Immature natural killer cell (primary cell): ENCODE measurements around the gene CAPNS1. TPM values are rescaled to one million over a fixed set of nuclear protein-coding genes. Genes with fewer than 3 reads are reported as not detected.

Source experiments
- DNase-seq, 3 donors: peaks; one replicate each; pipeline ENCODE4 v3.0.0; 2022; ENCODE audit warnings: mixed read lengths in 1 of 3
- H3K27ac Mint-ChIP-seq, 6 donors: one replicate each; pipeline ENCODE4 v1.8.0; 2020; ENCODE audit warnings: mixed read lengths in 6 of 6, mild to moderate bottlenecking in 5 of 6, inconsistent platforms in 4 of 6, moderate library complexity in 3 of 6
- H3K27me3 Mint-ChIP-seq, 3 donors: one replicate each; pipeline ENCODE4 v1.8.0; 2020 to 2021; ENCODE audit warnings: low read depth in 3 of 3, mild to moderate bottlenecking in 3 of 3, mixed read lengths in 3 of 3, moderate library complexity in 3 of 3, inconsistent platforms in 1 of 3
- H3K36me3 Mint-ChIP-seq, 3 donors: one replicate each; pipeline ENCODE4 v1.8.0; 2020; ENCODE audit warnings: mixed read lengths in 3 of 3, inconsistent platforms in 2 of 3, mild to moderate bottlenecking in 2 of 3
- H3K4me1 Mint-ChIP-seq, 2 donors: one replicate each; pipeline ENCODE4 v1.8.0; 2020; ENCODE audit warnings: inconsistent platforms in 2 of 2, mild to moderate bottlenecking in 2 of 2, mixed read lengths in 2 of 2, moderate library complexity in 1 of 2
- H3K4me3 Mint-ChIP-seq, 5 donors: one replicate each; pipeline ENCODE4 v1.8.0; 2020; ENCODE audit warnings: mild to moderate bottlenecking in 5 of 5, mixed read lengths in 5 of 5, inconsistent platforms in 3 of 5, moderate library complexity in 3 of 5
- H3K9me3 Mint-ChIP-seq, 6 donors: one replicate each; pipeline ENCODE4 v1.8.0; 2020; ENCODE audit warnings: mild to moderate bottlenecking in 6 of 6, mixed read lengths in 6 of 6, inconsistent platforms in 4 of 6, moderate library complexity in 3 of 6
- polyA plus RNA-seq, 3 donors: library from polyadenylated mRNA; unstranded; fragments of 300-500 nt; fragmentation: Illumina TruSeq; gene quantifications; one replicate each; pipeline ENCODE4 v1.2.3, GENCODE V29; 2021

The CAPNS1 gene
- polyA plus RNA-seq, 3 donors from 2014 or later, result 176 to 253 (median 225) TPM

GRCh38 chr19:36106991-36107390 is 32.9 kb upstream of the CAPNS1 start:
- H3K36me3 Mint-ChIP-seq, result peaks cover 0 to 3% (median 0%) of the 10 kb centered on the region in 3 donors

GRCh38 chr19:36108684-36109083 is 31.2 kb upstream of the CAPNS1 start:
- H3K4me3 Mint-ChIP-seq, result no peak overlapping the region

More at GRCh38 chr19:36106991-36107390, 32.9 kb upstream of the CAPNS1 start:
- H3K27ac Mint-ChIP-seq, result no peak overlapping the region
- no peak overlapping the region for H3K4me3 Mint-ChIP-seq
- no peak for DNase-seq
- H3K9me3 Mint-ChIP-seq, result no peaks in the 10 kb centered on the region
- H3K4me1 Mint-ChIP-seq, result no peaks in the 10 kb centered on the region
- no peaks in the 10 kb centered on the region for H3K27me3 Mint-ChIP-seq

GRCh38 chr19:36110487-36111199 is 29.2 kb upstream of the CAPNS1 start, which contains the start of gene OVOL3:
TSS of gene OVOL3 (plus strand) at chr19:36111143. CDS start at chr19:36111203, 60 bp downstream.
- no peak within 1 kb of the TSS for H3K27ac Mint-ChIP-seq
- H3K4me3 Mint-ChIP-seq, result peak within 1 kb of the TSS in 1 of 5 donors; percentile 26
- peaks cover 11 to 15% (median 15%) of the 10 kb centered on the region in 3 donors for H3K27me3 Mint-ChIP-seq
- H3K4me1 Mint-ChIP-seq, result peaks cover 26% of the 10 kb centered on the region in 2 donors
- H3K9me3 Mint-ChIP-seq, result peaks cover 0 to 4% (median 0%) of the 10 kb centered on the region in 6 donors
- H3K36me3 Mint-ChIP-seq, result peaks cover 0 to 4% (median 3%) of the 10 kb centered on the region in 3 donors
- DNase-seq, result no peak

More at GRCh38 chr19:36108684-36109083, 31.2 kb upstream of the CAPNS1 start:
- DNase-seq, result no peak
- Mint-ChIP-seq H3K27ac (no peak overlapping the region), H3K9me3 (no peaks in the 10 kb centered on the region), H3K27me3 (peaks cover 1 to 3% (median 2%) of the 10 kb centered on the region in 3 donors), H3K4me1 (peaks cover 10% of the 10 kb centered on the region in 2 donors), H3K36me3 (peaks cover 0 to 4% (median 3%) of the 10 kb centered on the region in 3 donors)

GRCh38 chr19:36111200-36111539 is 28.7 kb upstream of the CAPNS1 start:
- peaks cover 30 to 31% of the 10 kb centered on the region in 2 donors for H3K4me1 Mint-ChIP-seq
- H3K4me3 Mint-ChIP-seq, result no peak overlapping the region
- H3K27ac Mint-ChIP-seq, result no peak overlapping the region
- no peak for DNase-seq
- H3K36me3 Mint-ChIP-seq, result peaks cover 0 to 4% (median 3%) of the 10 kb centered on the region in 3 donors
- peaks cover 0 to 4% (median 0%) of the 10 kb centered on the region in 6 donors for H3K9me3 Mint-ChIP-seq
- peaks cover 11 to 20% (median 15%) of the 10 kb centered on the region in 3 donors for H3K27me3 Mint-ChIP-seq

GRCh38 chr19:36112678-36113077 is 27.2 kb upstream of the CAPNS1 start:
- Mint-ChIP-seq H3K27ac (peak overlapping the region in 4 of 6 donors; percentile 17 to 82 (median 80)), H3K27me3 (peaks cover 11 to 20% (median 15%) of the 10 kb centered on the region in 3 donors), H3K36me3 (peaks cover 0 to 4% (median 3%) of the 10 kb centered on the region in 3 donors), H3K4me1 (peaks cover 41% of the 10 kb centered on the region in 2 donors), H3K9me3 (peaks cover 0 to 4% (median 0%) of the 10 kb centered on the region in 6 donors), H3K4me3 (peak overlapping the region; percentile 59 to 88 (median 68))
- no peak for DNase-seq

- H3K36me3 Mint-ChIP-seq, result peaks cover 4 to 8% (median 8%) of the 10 kb centered on the region in 3 donors
- no peak for DNase-seq
- peaks cover 11 to 20% (median 15%) of the 10 kb centered on the region in 3 donors for H3K27me3 Mint-ChIP-seq
- H3K9me3 Mint-ChIP-seq, result peaks cover 0 to 4% (median 0%) of the 10 kb centered on the region in 6 donors
- peaks cover 45 to 47% of the 10 kb centered on the region in 2 donors for H3K4me1 Mint-ChIP-seq
- H3K4me3 Mint-ChIP-seq, result peak overlapping the region; percentile 83 to 95 (median 90)
- peak overlapping the region; percentile 85 to 99 (median 98) for H3K27ac Mint-ChIP-seq
These were observed 26.4 kb upstream of the CAPNS1 start for GRCh38 chr19:36113425-36113824.

- peaks cover 11 to 20% (median 15%) of the 10 kb centered on the region in 3 donors for H3K27me3 Mint-ChIP-seq
- DNase-seq, result peak; percentile 39 to 54 (median 54)
- peaks cover 0 to 4% (median 0%) of the 10 kb centered on the region in 6 donors for H3K9me3 Mint-ChIP-seq
- peaks cover 4 to 8% (median 8%) of the 10 kb centered on the region in 3 donors for H3K36me3 Mint-ChIP-seq
- H3K27ac Mint-ChIP-seq, result peak overlapping the region; percentile 92 to 99 (median 98)
- H3K4me3 Mint-ChIP-seq, result peak overlapping the region; percentile 83 to 95 (median 90)
- peaks cover 45 to 47% of the 10 kb centered on the region in 2 donors for H3K4me1 Mint-ChIP-seq
These were observed 25.8 kb upstream of the CAPNS1 start for GRCh38 chr19:36113894-36114720.

- H3K4me1 Mint-ChIP-seq, result peaks cover 46 to 49% of the 10 kb centered on the region in 2 donors
- peaks cover 4 to 10% (median 8%) of the 10 kb centered on the region in 3 donors for H3K36me3 Mint-ChIP-seq
- H3K9me3 Mint-ChIP-seq, result peaks cover 0 to 4% (median 0%) of the 10 kb centered on the region in 6 donors
- peak within 1 kb of the TSS; percentile 92 to 99 (median 98) for H3K27ac Mint-ChIP-seq
- peak within 1 kb of the TSS; percentile 83 to 95 (median 90) for H3K4me3 Mint-ChIP-seq
- H3K27me3 Mint-ChIP-seq, result peaks cover 11 to 20% (median 16%) of the 10 kb centered on the region in 3 donors
- peak; percentile 99 to 100 (median 100) for DNase-seq
These were observed 25.0 kb upstream of the CAPNS1 start, which contains the start of gene POLR2I for GRCh38 chr19:36114721-36115452. TSS of gene POLR2I (minus strand) at chr19:36114875. CDS start at chr19:36114856, 19 bp downstream.

GRCh38 chr19:36115453-36116343 is 24.2 kb upstream of the CAPNS1 start, which contains the start of gene TBCB:
TSS of gene TBCB (plus strand) at chr19:36115468. CDS start at chr19:36115561, 93 bp downstream.
- peaks cover 4 to 12% (median 8%) of the 10 kb centered on the region in 3 donors for H3K36me3 Mint-ChIP-seq
- H3K4me1 Mint-ChIP-seq, result peaks cover 48 to 53% of the 10 kb centered on the region in 2 donors
- no peak for DNase-seq
- peaks cover 13 to 20% (median 18%) of the 10 kb centered on the region in 3 donors for H3K27me3 Mint-ChIP-seq
- peak within 1 kb of the TSS; percentile 92 to 99 (median 98) for H3K27ac Mint-ChIP-seq
- H3K9me3 Mint-ChIP-seq, result peaks cover 0 to 4% (median 0%) of the 10 kb centered on the region in 6 donors
- H3K4me3 Mint-ChIP-seq, result peak within 1 kb of the TSS; percentile 83 to 95 (median 90)

GRCh38 chr19:36116344-36116637 is 23.6 kb upstream of the CAPNS1 start:
- Mint-ChIP-seq H3K9me3 (peaks cover 0 to 4% (median 0%) of the 10 kb centered on the region in 6 donors), H3K36me3 (peaks cover 4 to 12% (median 8%) of the 10 kb centered on the region in 3 donors), H3K27me3 (peaks cover 13 to 20% (median 18%) of the 10 kb centered on the region in 3 donors), H3K4me3 (peak overlapping the region; percentile 83 to 95 (median 90)), H3K27ac (peak overlapping the region; percentile 92 to 99 (median 98)), H3K4me1 (peaks cover 48 to 53% of the 10 kb centered on the region in 2 donors)
- no peak for DNase-seq

GRCh38 chr19:36120092-36120983 is 19.5 kb upstream of the CAPNS1 start:
- no peak for DNase-seq
- Mint-ChIP-seq H3K4me1 (peaks cover 22 to 27% of the 10 kb centered on the region in 2 donors), H3K27ac (peak overlapping the region in 2 of 6 donors; percentile 31 to 36), H3K4me3 (peak overlapping the region in 1 of 5 donors; percentile 18), H3K27me3 (peaks cover 4 to 8% (median 7%) of the 10 kb centered on the region in 3 donors), H3K9me3 (no peaks in the 10 kb centered on the region), H3K36me3 (peaks cover 5 to 14% (median 9%) of the 10 kb centered on the region in 3 donors)
